ENCODE measurements around the gene YPEL2. TPM values are rescaled to one million over a fixed set of nuclear protein-coding genes. Genes with fewer than 3 reads are reported as not detected.

Gene YPEL2
- total RNA-seq, 2 donors from 2014 or later = 23.6 to 44.0 TPM

- Mint-ChIP-seq H3K27ac (peak overlapping the region; percentile 62), H3K36me3 (ENCODE audit: low read depth) (peaks cover 7% of the 10 kb centered on the region), H3K4me3 (no peak overlapping the region), H3K27me3 (no peaks in the 10 kb centered on the region), H3K4me1 (peaks cover 54% of the 10 kb centered on the region)
- ATAC-seq (no peak), DNase-seq (no peak)
- H3K9me3 ChIP-seq (ENCODE audit: control insufficient read depth, low read length, poor library complexity, severe bottlenecking) = no peaks in the 10 kb centered on the region
These were observed 24.4 kb downstream of the YPEL2 start for GRCh38 chr17:59355702-59356325.

- no peak overlapping the region for H3K27ac Mint-ChIP-seq
- ATAC-seq = no peak
- peaks cover 7% of the 10 kb centered on the region for H3K36me3 Mint-ChIP-seq (ENCODE audit: low read depth)
- H3K4me1 Mint-ChIP-seq = peaks cover 58% of the 10 kb centered on the region
- H3K9me3 ChIP-seq (ENCODE audit: control insufficient read depth, low read length, poor library complexity, severe bottlenecking) = no peaks in the 10 kb centered on the region
- DNase-seq = no peak
- no peak overlapping the region for H3K4me3 Mint-ChIP-seq
- H3K27me3 Mint-ChIP-seq = no peaks in the 10 kb centered on the region
These were observed 25.2 kb downstream of the YPEL2 start for GRCh38 chr17:59356543-59357218.

- Mint-ChIP-seq H3K4me3 (no peak overlapping the region), H3K36me3 (ENCODE audit: low read depth) (peaks cover 7% of the 10 kb centered on the region), H3K27ac (no peak overlapping the region), H3K4me1 (peaks cover 58% of the 10 kb centered on the region), H3K27me3 (no peaks in the 10 kb centered on the region)
- H3K9me3 ChIP-seq (ENCODE audit: control insufficient read depth, low read length, poor library complexity, severe bottlenecking) = no peaks in the 10 kb centered on the region
- ATAC-seq (no peak), DNase-seq (no peak)
These were observed 25.8 kb downstream of the YPEL2 start for GRCh38 chr17:59357219-59357697.

GRCh38 chr17:59357929-59358328 lies 26.5 kb downstream of the YPEL2 start:
- ATAC-seq (no peak), DNase-seq (no peak)
- Mint-ChIP-seq H3K27ac (peak overlapping the region; percentile 84), H3K4me1 (peaks cover 56% of the 10 kb centered on the region), H3K36me3 (ENCODE audit: low read depth) (peaks cover 7% of the 10 kb centered on the region), H3K4me3 (no peak overlapping the region), H3K27me3 (no peaks in the 10 kb centered on the region)
- H3K9me3 ChIP-seq (ENCODE audit: control insufficient read depth, low read length, poor library complexity, severe bottlenecking) = no peaks in the 10 kb centered on the region

GRCh38 chr17:59361386-59361785 lies 29.9 kb downstream of the YPEL2 start:
- peaks cover 57% of the 10 kb centered on the region for H3K4me1 Mint-ChIP-seq
- peaks cover 6% of the 10 kb centered on the region for H3K36me3 Mint-ChIP-seq (ENCODE audit: low read depth)
- peak overlapping the region; percentile 80 for H3K4me3 Mint-ChIP-seq
- no peaks in the 10 kb centered on the region for H3K27me3 Mint-ChIP-seq
- H3K27ac Mint-ChIP-seq = peak overlapping the region; percentile 95
- DNase-seq (no peak), ATAC-seq (no peak)
- no peaks in the 10 kb centered on the region for H3K9me3 ChIP-seq (ENCODE audit: control insufficient read depth, low read length, poor library complexity, severe bottlenecking)

GRCh38 chr17:59361916-59362810 lies 30.7 kb downstream of the YPEL2 start:
- Mint-ChIP-seq H3K27ac (peak overlapping the region; percentile 95), H3K36me3 (ENCODE audit: low read depth) (peaks cover 6% of the 10 kb centered on the region), H3K4me1 (peaks cover 59% of the 10 kb centered on the region), H3K27me3 (no peaks in the 10 kb centered on the region), H3K4me3 (peak overlapping the region; percentile 80)
- DNase-seq (no peak), ATAC-seq (peak; percentile 74)
- no peaks in the 10 kb centered on the region for H3K9me3 ChIP-seq (ENCODE audit: control insufficient read depth, low read length, poor library complexity, severe bottlenecking)

- H3K27ac Mint-ChIP-seq = peak overlapping the region; percentile 95
- DNase-seq = no peak
- H3K4me1 Mint-ChIP-seq = peaks cover 62% of the 10 kb centered on the region
- peak; percentile 11 for ATAC-seq
- H3K36me3 Mint-ChIP-seq (ENCODE audit: low read depth) = peaks cover 6% of the 10 kb centered on the region
- no peaks in the 10 kb centered on the region for H3K9me3 ChIP-seq (ENCODE audit: control insufficient read depth, low read length, poor library complexity, severe bottlenecking)
- no peaks in the 10 kb centered on the region for H3K27me3 Mint-ChIP-seq
- peak overlapping the region; percentile 80 for H3K4me3 Mint-ChIP-seq
These were observed 31.4 kb downstream of the YPEL2 start for GRCh38 chr17:59362811-59363205.

GRCh38 chr17:59365383-59365981 lies 34.0 kb downstream of the YPEL2 start:
- Mint-ChIP-seq H3K27ac (peak overlapping the region; percentile 95), H3K4me1 (peaks cover 59% of the 10 kb centered on the region), H3K27me3 (no peaks in the 10 kb centered on the region), H3K4me3 (peak overlapping the region; percentile 72), H3K36me3 (ENCODE audit: low read depth) (peaks cover 3% of the 10 kb centered on the region)
- DNase-seq (no peak), ATAC-seq (peak; percentile 52)
- no peaks in the 10 kb centered on the region for H3K9me3 ChIP-seq (ENCODE audit: control insufficient read depth, low read length, poor library complexity, severe bottlenecking)

GRCh38 chr17:59366040-59366757 lies 34.7 kb downstream of the YPEL2 start:
- H3K4me3 Mint-ChIP-seq = peak overlapping the region; percentile 33
- peaks cover 60% of the 10 kb centered on the region for H3K4me1 Mint-ChIP-seq
- no peaks in the 10 kb centered on the region for H3K27me3 Mint-ChIP-seq
- H3K9me3 ChIP-seq (ENCODE audit: control insufficient read depth, low read length, poor library complexity, severe bottlenecking) = no peaks in the 10 kb centered on the region
- H3K36me3 Mint-ChIP-seq (ENCODE audit: low read depth) = peaks cover 3% of the 10 kb centered on the region
- H3K27ac Mint-ChIP-seq = peak overlapping the region; percentile 95
- ATAC-seq = no peak
- DNase-seq = no peak

- Mint-ChIP-seq H3K4me3 (peak overlapping the region; percentile 33), H3K27ac (peak overlapping the region; percentile 95), H3K36me3 (ENCODE audit: low read depth) (peaks cover 3% of the 10 kb centered on the region), H3K4me1 (peaks cover 59% of the 10 kb centered on the region), H3K27me3 (no peaks in the 10 kb centered on the region)
- DNase-seq (no peak), ATAC-seq (peak; percentile 54)
- no peaks in the 10 kb centered on the region for H3K9me3 ChIP-seq (ENCODE audit: control insufficient read depth, low read length, poor library complexity, severe bottlenecking)
These were observed 35.6 kb downstream of the YPEL2 start for GRCh38 chr17:59366773-59367656.

GRCh38 chr17:59367657-59368045 lies 36.2 kb downstream of the YPEL2 start:
- Mint-ChIP-seq H3K27me3 (no peaks in the 10 kb centered on the region), H3K4me1 (peaks cover 59% of the 10 kb centered on the region), H3K4me3 (no peak overlapping the region), H3K36me3 (ENCODE audit: low read depth) (peaks cover 3% of the 10 kb centered on the region), H3K27ac (peak overlapping the region; percentile 95)
- no peaks in the 10 kb centered on the region for H3K9me3 ChIP-seq (ENCODE audit: control insufficient read depth, low read length, poor library complexity, severe bottlenecking)
- ATAC-seq (no peak), DNase-seq (no peak)

All from T-helper 17 cell (primary cell).